Uterus (tissue), 4 donors: ENCODE data around the gene DDX42. TPM values are rescaled to one million over a fixed set of nuclear protein-coding genes. Genes with fewer than 3 reads are reported as not detected.
"Not testable (repeated sequence)": the region's sequence is repeated elsewhere in the genome, so short reads cannot be mapped to it uniquely, and the experiment has no call there.

Experiments
- DNase-seq, 2 donors: peaks; one replicate each; pipeline ENCODE4 v3.0.0-alpha.2; 2019 to 2020
- H3K27ac ChIP-seq, 2 donors: fragments of 200-600 bp; sonication (generic); 1 replicate in 1 of 2; 2 replicates in 1 of 2; pipeline ENCODE4 v1.5.1; 2016 to 2018
- H3K27me3 ChIP-seq, 2 donors: fragments of 200-600 bp; sonication (generic); one replicate each; pipeline ENCODE4 v1.5.1; 2018 to 2019; ENCODE audit warnings: control low read depth in 1 of 2
- H3K36me3 ChIP-seq, 2 donors: fragments of 200-600 bp; sonication (generic); one replicate each; pipeline ENCODE4 v1.5.1; 2019; ENCODE audit warnings: control low read depth in 1 of 2
- H3K4me1 ChIP-seq, 2 donors: fragments of 200-600 bp; sonication (generic); one replicate each; pipeline ENCODE4 v1.5.1; 2018 to 2019; ENCODE audit warnings: control low read depth in 1 of 2
- H3K4me3 ChIP-seq, 2 donors: fragments of 200-600 bp; sonication (generic); 1 replicate in 1 of 2; 2 replicates in 1 of 2; pipeline ENCODE4 v1.5.1; 2018 to 2019; ENCODE audit warnings: mild to moderate bottlenecking in 1 of 2
- H3K9me3 ChIP-seq, 2 donors: fragments of 200-600 bp; sonication (generic); one replicate each; pipeline ENCODE4 v1.5.1; 2019; ENCODE audit warnings: control low read depth in 1 of 2
- POLR2A ChIP-seq, 2 donors: fragments of 450-650 bp; IDR thresholded peaks; one replicate each; pipeline ENCODE4 v1.6.1; 2016; ENCODE audit warnings: antibody characterized with exemption in 2 of 2, mild to moderate bottlenecking in 1 of 2, moderate library complexity in 1 of 2
- intact Hi-C: fragments of 100-400 bp; cut with DNase I; formaldehyde crosslinking; loops from one replicate; pipeline ENCODE4 v1.15.1; 2023; ENCODE audit warnings: low total_unique reads
- total RNA-seq, 4 donors: library from RNA; depleted of rRNA in 3 of 4; stranded (reverse); fragments of >200 nt in 3 of 4; gene quantifications; one replicate each; pipeline versions ENCODE4 v1.1.0 to v1.2.4, GENCODE V29; 2014 to 2023
- TF ChIP-seq, protein P1 (sequence below), 4 experiments: fragments of 200-600 bp in 2 of 4; fragments of 450-650 bp in 2 of 4; sonication (generic) in 2 of 4; IDR thresholded peaks; one replicate each; pipeline ENCODE4 v1.5.1; 2016 to 2019; ENCODE audit warnings: antibody characterized with exemption in 4 of 4, mild to moderate bottlenecking in 2 of 4, moderate library complexity in 1 of 4
- donor health status: DM: yes; HTN: yes; CAD: no.

Gene DDX42
- total RNA-seq, 4 donors from 2014 or later: 89.9 to 180 (median 150) TPM

DNA sequence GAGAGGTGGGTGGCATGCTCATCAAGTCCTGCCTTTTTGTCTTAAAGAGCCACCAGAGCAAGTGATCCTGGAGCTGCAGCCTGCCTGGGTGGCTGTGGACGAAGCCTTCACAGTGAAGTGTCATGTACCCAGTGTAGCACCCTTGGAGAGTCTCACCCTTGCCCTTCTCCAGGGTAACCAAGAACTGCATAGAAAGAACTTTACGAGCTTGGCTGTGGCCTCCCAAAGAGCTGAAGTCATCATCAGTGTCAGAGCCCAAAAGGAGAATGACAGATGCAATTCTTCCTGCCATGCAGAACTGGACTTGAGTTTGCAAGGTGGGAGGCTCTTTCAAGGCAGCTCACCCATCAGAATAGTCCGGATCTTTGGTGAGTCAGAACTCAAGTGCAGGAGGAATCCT, 85.3 kb downstream of the DDX42 start:
- no peak for DNase-seq
- no peak overlapping the region for H3K27ac ChIP-seq
- no peak for TF ChIP-seq POLR2A (IDR thresholded peaks at IDR 0.05)
- TF ChIP-seq, protein P1, sequence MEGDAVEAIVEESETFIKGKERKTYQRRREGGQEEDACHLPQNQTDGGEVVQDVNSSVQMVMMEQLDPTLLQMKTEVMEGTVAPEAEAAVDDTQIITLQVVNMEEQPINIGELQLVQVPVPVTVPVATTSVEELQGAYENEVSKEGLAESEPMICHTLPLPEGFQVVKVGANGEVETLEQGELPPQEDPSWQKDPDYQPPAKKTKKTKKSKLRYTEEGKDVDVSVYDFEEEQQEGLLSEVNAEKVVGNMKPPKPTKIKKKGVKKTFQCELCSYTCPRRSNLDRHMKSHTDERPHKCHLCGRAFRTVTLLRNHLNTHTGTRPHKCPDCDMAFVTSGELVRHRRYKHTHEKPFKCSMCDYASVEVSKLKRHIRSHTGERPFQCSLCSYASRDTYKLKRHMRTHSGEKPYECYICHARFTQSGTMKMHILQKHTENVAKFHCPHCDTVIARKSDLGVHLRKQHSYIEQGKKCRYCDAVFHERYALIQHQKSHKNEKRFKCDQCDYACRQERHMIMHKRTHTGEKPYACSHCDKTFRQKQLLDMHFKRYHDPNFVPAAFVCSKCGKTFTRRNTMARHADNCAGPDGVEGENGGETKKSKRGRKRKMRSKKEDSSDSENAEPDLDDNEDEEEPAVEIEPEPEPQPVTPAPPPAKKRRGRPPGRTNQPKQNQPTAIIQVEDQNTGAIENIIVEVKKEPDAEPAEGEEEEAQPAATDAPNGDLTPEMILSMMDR (IDR thresholded peaks at IDR 0.05): no peak
- no peaks in the 10 kb centered on the region for H3K9me3 ChIP-seq
- H3K4me3 ChIP-seq: no peak overlapping the region
- H3K27me3 ChIP-seq: no peaks in the 10 kb centered on the region
- H3K36me3 ChIP-seq: no peaks in the 10 kb centered on the region
- intact Hi-C loops: no loop called here
- H3K4me1 ChIP-seq: no peaks in the 10 kb centered on the region

DNA sequence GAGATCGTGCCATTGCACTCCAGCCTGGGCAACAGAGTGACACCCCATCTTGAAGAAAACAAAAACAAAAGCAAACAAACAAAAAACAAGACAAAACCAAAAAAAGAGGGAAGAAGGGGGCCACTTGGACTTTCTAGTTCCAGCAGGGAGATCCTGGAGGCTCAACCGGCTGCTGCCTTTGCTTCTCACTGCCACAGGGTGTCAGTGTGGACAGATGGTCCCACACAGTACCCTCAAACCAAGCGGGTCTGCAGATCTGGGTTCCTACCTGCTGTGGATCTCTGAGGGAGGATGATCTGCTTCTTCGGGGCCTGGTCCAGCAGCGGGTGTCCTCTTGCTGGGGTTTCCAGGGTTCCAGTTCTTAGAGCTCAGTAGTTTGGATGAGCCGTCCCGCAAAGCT, 92.7 kb downstream of the DDX42 start:
- H3K27me3 ChIP-seq, H3K4me1 ChIP-seq, intact Hi-C loops, H3K36me3 ChIP-seq, H3K27ac ChIP-seq, H3K9me3 ChIP-seq, DNase-seq, H3K4me3 ChIP-seq: not testable (repeated sequence)

Other genes with a start within 250 kb of the DDX42 start
- 10 to 100 TPM in 3 of 4 donors, 1 to 10 TPM in 1; 5.6 to 51.1 (median 25.1) TPM for gene DCAF7, start 223.7 kb upstream of the DDX42 start, total RNA-seq
- gene TACO1, start 173.3 kb upstream of the DDX42 start, total RNA-seq: 10 to 100 TPM in 2 of 4 donors, 1 to 10 TPM in 2; 4.1 to 13.0 (median 8.4) TPM
- gene MAP3K3, start 151.8 kb upstream of the DDX42 start, total RNA-seq: 10 to 100 TPM; 31.5 to 63.0 (median 56.3) TPM
- gene LIMD2, start 74.0 kb upstream of the DDX42 start, total RNA-seq: 10 to 100 TPM in 3 of 4 donors, 1 to 10 TPM in 1; 3.8 to 23.2 (median 11.8) TPM
- gene STRADA, start 32.4 kb upstream of the DDX42 start, total RNA-seq: 10 to 100 TPM; 14.1 to 60.9 (median 27.9) TPM
- 10 to 100 TPM; 15.1 to 91.5 (median 49.3) TPM for gene CCDC47, start 573 bp upstream of the DDX42 start, total RNA-seq
- gene PSMC5, start 53.3 kb downstream of the DDX42 start, total RNA-seq: 100 to 1,000 TPM in 1 of 4 donors, 10 to 100 TPM in 3; 12.6 to 103 (median 40.2) TPM
- 10 to 100 TPM; 29.7 to 64.7 (median 53.3) TPM for gene FTSJ3, start 53.5 kb downstream of the DDX42 start, total RNA-seq
- 100 to 1,000 TPM in 2 of 4 donors, 10 to 100 TPM in 2; 72.9 to 205 (median 101) TPM for gene SMARCD2, start 68.5 kb downstream of the DDX42 start, total RNA-seq
- gene CSH2, start 99.5 kb downstream of the DDX42 start, total RNA-seq: not detected
- not detected for gene GH2, start 107.8 kb downstream of the DDX42 start, total RNA-seq
- gene CSH1, start 122.4 kb downstream of the DDX42 start, total RNA-seq: not detected
- not detected for gene CSHL1, start 137.1 kb downstream of the DDX42 start, total RNA-seq
- not detected for gene GH1, start 144.7 kb downstream of the DDX42 start, total RNA-seq
- 10 to 100 TPM in 1 of 4 donors, 1 to 10 TPM in 2, under 1 TPM in 1; 0.29 to 13.4 (median 4.9) TPM for gene CD79B, start 158.2 kb downstream of the DDX42 start, total RNA-seq
- gene SCN4A, start 198.7 kb downstream of the DDX42 start, total RNA-seq: under 1 TPM in 2 of 4 donors, not detected in 2; 0.14 to 0.24 TPM
- 1 to 10 TPM in 2 of 4 donors, under 1 TPM in 1, not detected in 1; 0.29 to 2.8 (median 1.5) TPM for gene PRR29, start 224.2 kb downstream of the DDX42 start, total RNA-seq
- 100 to 1,000 TPM in 1 of 4 donors, 10 to 100 TPM in 3; 20.6 to 108 (median 42.4) TPM for gene ICAM2, start 246.5 kb downstream of the DDX42 start, total RNA-seq